ENCODE measurements around the gene CLK4. TPM values are rescaled to one million over a fixed set of nuclear protein-coding genes. Genes with fewer than 3 reads are reported as not detected.

CLK4 gene
- total RNA-seq, 2 donors from 2014 or later, result 9.6 to 17.3 TPM

DNA sequence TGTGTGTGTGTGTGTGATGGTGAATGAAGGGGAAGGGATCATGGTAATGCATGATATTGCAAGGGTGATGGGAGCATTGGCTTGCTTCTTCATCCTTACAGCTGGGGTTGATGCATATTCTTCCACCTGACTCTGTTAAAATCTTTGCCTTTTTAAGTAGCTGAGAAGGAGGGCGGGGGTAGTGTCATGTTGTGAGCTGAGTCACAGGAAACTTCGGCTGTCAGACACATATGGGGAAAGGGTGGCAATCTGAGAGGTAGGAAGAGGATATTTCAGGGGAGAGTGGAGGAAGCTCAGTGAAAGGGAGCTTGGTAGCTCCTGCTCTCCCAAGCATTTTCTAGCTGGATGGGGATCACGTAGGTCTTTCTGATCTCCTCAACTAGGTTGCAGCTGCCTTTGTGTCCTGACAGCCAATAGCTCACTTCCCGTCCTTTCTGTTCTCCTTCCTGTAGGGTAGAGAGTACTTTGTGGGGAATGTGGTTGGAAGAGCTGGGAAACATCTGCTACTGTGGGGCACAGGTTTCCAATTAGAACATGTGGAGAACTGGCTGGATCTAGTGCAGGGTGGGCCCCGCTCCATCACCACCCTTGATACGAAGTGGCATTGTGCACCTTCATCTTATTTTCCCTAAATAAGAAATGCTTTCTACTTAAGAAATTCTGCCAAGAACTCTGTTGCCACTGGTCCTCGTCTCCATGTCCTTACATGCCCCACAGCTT is 18.1 kb upstream of the CLK4 start:
- no peak for DNase-seq (ENCODE audit: low spot score)
- Histone ChIP-seq H3K36me3 (no peaks in the 10 kb centered on the region), H3K4me3 (no peak overlapping the region), H3K4me1 (no peaks in the 10 kb centered on the region), H3K27me3 (no peaks in the 10 kb centered on the region), H3K27ac (no peak overlapping the region), H3K9me3 (no peaks in the 10 kb centered on the region)
- TF ChIP-seq CTCF (IDR thresholded peaks at IDR 0.05), result no peak

GRCh38 chr5:178642351-178642909 is 15.6 kb upstream of the CLK4 start:
- no peaks in the 10 kb centered on the region for H3K27me3 ChIP-seq
- no peaks in the 10 kb centered on the region for H3K9me3 ChIP-seq
- no peak overlapping the region for H3K4me3 ChIP-seq
- no peaks in the 10 kb centered on the region for H3K4me1 ChIP-seq
- H3K27ac ChIP-seq, result no peak overlapping the region
- DNase-seq (ENCODE audit: low spot score), result no peak
- no peak for TF ChIP-seq CTCF (IDR thresholded peaks at IDR 0.05)
- H3K36me3 ChIP-seq, result no peaks in the 10 kb centered on the region

DNA sequence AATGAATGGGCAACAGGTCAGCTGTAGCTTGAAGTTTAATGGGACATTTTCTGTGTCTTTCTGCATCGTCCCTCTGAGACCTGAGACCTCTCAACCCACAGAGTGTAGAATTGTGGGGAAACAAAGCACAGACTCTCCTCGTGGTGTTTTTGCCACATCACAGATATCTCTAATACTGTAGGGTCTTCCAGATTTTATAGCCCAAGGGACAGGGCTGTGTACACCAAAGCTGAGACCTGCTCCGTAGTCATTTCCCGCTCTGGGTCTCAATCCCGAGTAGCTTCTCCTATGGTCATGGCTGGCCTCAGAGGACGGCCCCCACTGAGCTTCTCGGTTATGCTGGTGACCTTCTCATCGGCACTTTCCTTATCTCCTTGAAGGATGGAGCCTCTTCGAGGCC is 14.9 kb upstream of the CLK4 start:
- no peaks in the 10 kb centered on the region for H3K9me3 ChIP-seq
- TF ChIP-seq CTCF (IDR thresholded peaks at IDR 0.05), result no peak
- H3K4me3 ChIP-seq, result no peak overlapping the region
- no peak for DNase-seq (ENCODE audit: low spot score)
- H3K36me3 ChIP-seq, result no peaks in the 10 kb centered on the region
- H3K4me1 ChIP-seq, result no peaks in the 10 kb centered on the region
- H3K27me3 ChIP-seq, result no peaks in the 10 kb centered on the region
- H3K27ac ChIP-seq, result no peak overlapping the region

DNA sequence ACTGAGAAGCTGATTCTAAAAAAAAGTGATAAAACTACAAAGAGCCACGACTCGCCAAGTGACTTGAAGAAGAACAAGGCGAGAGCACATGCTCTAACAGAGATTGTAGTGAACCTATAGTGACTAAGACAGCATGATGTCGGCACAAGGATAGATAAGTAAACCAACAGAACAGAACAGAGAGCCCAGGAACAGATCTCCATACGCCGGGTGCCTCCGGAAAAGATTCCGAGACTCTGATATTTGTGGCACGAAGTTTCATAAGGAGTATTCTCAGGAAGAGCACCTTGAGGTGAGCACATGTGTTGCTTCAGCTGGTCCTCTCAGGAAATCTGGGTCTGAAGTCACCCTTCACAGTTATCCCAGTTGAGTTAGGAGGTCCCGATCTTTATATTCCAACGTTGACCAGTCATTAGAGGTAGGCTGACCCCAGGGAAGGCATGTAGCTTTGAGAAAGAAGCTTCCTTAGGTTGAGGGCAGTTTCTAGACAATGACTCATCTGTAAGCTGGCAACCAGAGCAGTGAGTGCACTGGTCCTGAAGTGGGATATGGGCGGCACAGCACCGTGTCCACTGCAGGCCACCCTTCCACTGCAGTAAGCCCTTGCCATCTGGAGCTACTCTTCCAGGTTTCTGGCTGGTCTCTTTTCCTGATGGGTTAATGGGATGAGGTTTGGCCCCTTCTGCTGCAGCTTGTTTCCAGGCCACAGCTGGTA is 13.6 kb upstream of the CLK4 start:
- DNase-seq (ENCODE audit: low spot score), result no peak
- Histone ChIP-seq H3K27ac (no peak overlapping the region), H3K4me1 (no peaks in the 10 kb centered on the region), H3K36me3 (no peaks in the 10 kb centered on the region), H3K4me3 (no peak overlapping the region), H3K9me3 (no peaks in the 10 kb centered on the region), H3K27me3 (no peaks in the 10 kb centered on the region)
- no peak for TF ChIP-seq CTCF (IDR thresholded peaks at IDR 0.05)

GRCh38 chr5:178637356-178638074 is 10.7 kb upstream of the CLK4 start:
- no peaks in the 10 kb centered on the region for H3K4me1 ChIP-seq
- H3K4me3 ChIP-seq, result no peak overlapping the region
- H3K27ac ChIP-seq, result no peak overlapping the region
- H3K9me3 ChIP-seq, result no peaks in the 10 kb centered on the region
- TF ChIP-seq CTCF (IDR thresholded peaks at IDR 0.05), result no peak
- no peak for DNase-seq (ENCODE audit: low spot score)
- H3K36me3 ChIP-seq, result no peaks in the 10 kb centered on the region
- no peaks in the 10 kb centered on the region for H3K27me3 ChIP-seq

All from right atrium auricular region (tissue), 2 donors.